HepG2 (cell line): Measurements from ENCODE around the gene HABP2.

Experiments used
- FOXK1 ChIP-seq: sonication (generic); formaldehyde crosslinking; IDR thresholded peaks from 2 replicates; pipeline ENCODE4 v1.4.0; 2020; ENCODE audit warnings: low read depth, missing genetic modification reagents, borderline replicate concordance
- ZFP36L2 ChIP-seq: sonication (generic); formaldehyde crosslinking; IDR thresholded peaks from 2 replicates; pipeline ENCODE4 v1.4.0; 2020; ENCODE audit warnings: missing genetic modification reagents

DNA sequence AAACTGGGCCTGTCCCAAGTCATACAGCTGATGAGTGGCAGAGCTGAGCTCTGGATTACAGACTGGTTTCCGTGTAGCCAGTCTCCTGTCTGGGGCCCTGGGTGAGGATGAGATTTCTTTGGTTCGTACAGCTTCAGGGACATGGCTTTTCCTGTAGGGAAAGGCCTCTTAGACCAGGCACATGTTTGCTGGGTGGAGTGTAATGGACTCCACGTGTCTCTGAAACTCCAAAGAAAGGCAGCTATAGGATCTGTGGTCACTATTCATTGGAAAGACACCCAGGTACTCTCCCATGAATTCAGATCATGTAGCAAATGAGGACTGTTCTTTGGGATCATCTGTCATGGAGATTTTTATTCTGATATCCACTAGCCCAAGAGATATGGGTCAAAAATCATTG lies 2.4 kb downstream of the HABP2 start:
- TF ChIP-seq ZFP36L2 (no peak), FOXK1 (CRISPR knock-in tag) (no peak)
